Measurements from ENCODE around the gene ABCB10.
"Not testable (repeated sequence)": the region's sequence is repeated elsewhere in the genome, so short reads cannot be mapped to it uniquely, and the experiment has no call there.

ABCB10 gene

GRCh38 chr1:229562686-229563085 lies 4.2 kb upstream of the ABCB10 start:
- Histone ChIP-seq H3K9ac (ENCODE audit: low read depth, low read length, poor library complexity) (no peak overlapping the region), H4K8ac (ENCODE audit: low read depth, low read length) (no peak overlapping the region), H3K4ac (ENCODE audit: low read length) (no peak overlapping the region), H2AK5ac (ENCODE audit: low read depth, low read length) (no peak overlapping the region), H4K91ac (ENCODE audit: low read depth, low read length, poor library complexity) (no peak overlapping the region), H3K14ac (ENCODE audit: low read length) (no peak overlapping the region), H2BK15ac (ENCODE audit: low read length) (no peak overlapping the region), H3K4me3 (ENCODE audit: low read length in 2 of 2) (no peak overlapping the region), H3K18ac (ENCODE audit: low read length) (no peak overlapping the region), H3K36me3 (replicated peaks in 1 of 2; ENCODE audit: control insufficient read depth in 2 of 2, insufficient read depth in 2 of 2, low read length in 2 of 2) (no peaks in the 10 kb centered on the region), H2BK120ac (ENCODE audit: low read depth, low read length) (no peak overlapping the region), H3K23ac (ENCODE audit: low read depth, low read length, poor library complexity) (no peak overlapping the region), H3K27me3 (ENCODE audit: control insufficient read depth in 3 of 3, insufficient read depth in 3 of 3, low read depth in 1 of 3, low read length in 3 of 3) (no peaks in the 10 kb centered on the region), H3K4me1 (ENCODE audit: control insufficient read depth in 2 of 2, insufficient read depth in 1 of 2, low read depth in 1 of 2, low read length in 2 of 2) (peaks cover 0 to 9% of the 10 kb centered on the region in 2 donors), H3K27ac (replicated peaks; ENCODE audit: low read length) (no peak overlapping the region), H2BK12ac (ENCODE audit: low read length) (no peak overlapping the region), H3K4me2 (ENCODE audit: insufficient read depth, low read length, poor library complexity, severe bottlenecking) (no peak overlapping the region), H3K79me1 (ENCODE audit: low read depth, low read length) (no peaks in the 10 kb centered on the region), H2BK5ac (ENCODE audit: low read length) (no peak overlapping the region), H2AFZ (ENCODE audit: low read length) (peak overlapping the region; percentile 35), H3K9me3 (replicated peaks in 1 of 2; ENCODE audit: control insufficient read depth in 2 of 2, insufficient read depth in 1 of 2, low read depth in 1 of 2, low read length in 2 of 2) (no peaks in the 10 kb centered on the region)
- WGBS, 2 donors (ENCODE audit: extremely low coverage in 2 of 2, insufficient read length in 2 of 2, insufficient replicate concordance in 1 of 2), result no CpG with 5 or more reads among the region's 3 CpGs
- DNase-seq (ENCODE audit: low spot score), result no peak

- H2BK15ac ChIP-seq (ENCODE audit: low read length), result no peak overlapping the region
- no peak overlapping the region for H3K18ac ChIP-seq (ENCODE audit: low read length)
- WGBS, 2 donors (ENCODE audit: extremely low coverage in 2 of 2, insufficient read length in 2 of 2, insufficient replicate concordance in 1 of 2), result no CpG with 5 or more reads among the region's 5 CpGs
These were observed 2.6 kb upstream of the ABCB10 start for GRCh38 chr1:229561141-229561540.

GRCh38 chr1:229560124-229560523 lies 1.6 kb upstream of the ABCB10 start:
- H3K23ac ChIP-seq (ENCODE audit: low read depth, low read length, poor library complexity); H3K9me3 ChIP-seq (replicated peaks in 1 of 2; ENCODE audit: control insufficient read depth in 2 of 2, insufficient read depth in 1 of 2, low read depth in 1 of 2, low read length in 2 of 2); DNase-seq (ENCODE audit: low spot score); H3K18ac ChIP-seq (ENCODE audit: low read length); H3K79me1 ChIP-seq (ENCODE audit: low read depth, low read length); H3K14ac ChIP-seq (ENCODE audit: low read length); H3K36me3 ChIP-seq (replicated peaks in 1 of 2; ENCODE audit: control insufficient read depth in 2 of 2, insufficient read depth in 2 of 2, low read length in 2 of 2); H3K4me3 ChIP-seq (ENCODE audit: low read length in 2 of 2); H3K9ac ChIP-seq (ENCODE audit: low read depth, low read length, poor library complexity); H4K8ac ChIP-seq (ENCODE audit: low read depth, low read length); H2BK12ac ChIP-seq (ENCODE audit: low read length); H2AK5ac ChIP-seq (ENCODE audit: low read depth, low read length); H3K27ac ChIP-seq (replicated peaks; ENCODE audit: low read length); H2BK5ac ChIP-seq (ENCODE audit: low read length); H3K4ac ChIP-seq (ENCODE audit: low read length); H3K27me3 ChIP-seq (ENCODE audit: control insufficient read depth in 3 of 3, insufficient read depth in 3 of 3, low read depth in 1 of 3, low read length in 3 of 3); H2BK120ac ChIP-seq (ENCODE audit: low read depth, low read length); H2BK15ac ChIP-seq (ENCODE audit: low read length); H2AFZ ChIP-seq (ENCODE audit: low read length); H4K91ac ChIP-seq (ENCODE audit: low read depth, low read length, poor library complexity); H3K4me2 ChIP-seq (ENCODE audit: insufficient read depth, low read length, poor library complexity, severe bottlenecking): not testable (repeated sequence)
- peaks cover 10 to 12% of the 10 kb centered on the region in 2 donors for H3K4me1 ChIP-seq (ENCODE audit: control insufficient read depth in 2 of 2, insufficient read depth in 1 of 2, low read depth in 1 of 2, low read length in 2 of 2)
- WGBS, 2 donors (ENCODE audit: extremely low coverage in 2 of 2, insufficient read length in 2 of 2, insufficient replicate concordance in 1 of 2), result no CpG with 5 or more reads among the region's 15 CpGs

More at GRCh38 chr1:229561141-229561540, 2.6 kb upstream of the ABCB10 start:
- H4K91ac ChIP-seq (ENCODE audit: low read depth, low read length, poor library complexity), result no peak overlapping the region
- H3K9me3 ChIP-seq (replicated peaks in 1 of 2; ENCODE audit: control insufficient read depth in 2 of 2, insufficient read depth in 1 of 2, low read depth in 1 of 2, low read length in 2 of 2), result no peaks in the 10 kb centered on the region
- peaks cover 10% of the 10 kb centered on the region in 2 donors for H3K4me1 ChIP-seq (ENCODE audit: control insufficient read depth in 2 of 2, insufficient read depth in 1 of 2, low read depth in 1 of 2, low read length in 2 of 2)
- no peak overlapping the region for H4K8ac ChIP-seq (ENCODE audit: low read depth, low read length)
- no peak for DNase-seq (ENCODE audit: low spot score)
- H2AFZ ChIP-seq (ENCODE audit: low read length), result no peak overlapping the region
- H3K79me1 ChIP-seq (ENCODE audit: low read depth, low read length), result no peaks in the 10 kb centered on the region
- H2BK12ac ChIP-seq (ENCODE audit: low read length), result no peak overlapping the region
- no peak overlapping the region for H3K9ac ChIP-seq (ENCODE audit: low read depth, low read length, poor library complexity)
- no peak overlapping the region for H3K4me2 ChIP-seq (ENCODE audit: insufficient read depth, low read length, poor library complexity, severe bottlenecking)
- no peak overlapping the region for H3K27ac ChIP-seq (replicated peaks; ENCODE audit: low read length)
- no peak overlapping the region for H2AK5ac ChIP-seq (ENCODE audit: low read depth, low read length)
- H3K14ac ChIP-seq (ENCODE audit: low read length), result no peak overlapping the region
- H2BK120ac ChIP-seq (ENCODE audit: low read depth, low read length), result no peak overlapping the region
- H3K36me3 ChIP-seq (replicated peaks in 1 of 2; ENCODE audit: control insufficient read depth in 2 of 2, insufficient read depth in 2 of 2, low read length in 2 of 2), result no peaks in the 10 kb centered on the region
- no peak overlapping the region for H3K23ac ChIP-seq (ENCODE audit: low read depth, low read length, poor library complexity)
- H3K27me3 ChIP-seq (ENCODE audit: control insufficient read depth in 3 of 3, insufficient read depth in 3 of 3, low read depth in 1 of 3, low read length in 3 of 3), result no peaks in the 10 kb centered on the region
- H3K4me3 ChIP-seq (ENCODE audit: low read length in 2 of 2), result no peak overlapping the region
- H2BK5ac ChIP-seq (ENCODE audit: low read length), result no peak overlapping the region
- H3K4ac ChIP-seq (ENCODE audit: low read length), result no peak overlapping the region

- H3K27ac ChIP-seq (replicated peaks; ENCODE audit: low read length), result not testable (repeated sequence)
- peak overlapping the region; percentile 89 for H2AFZ ChIP-seq (ENCODE audit: low read length)
These were observed 862 bp upstream of the ABCB10 start for GRCh38 chr1:229559336-229559801.

More at GRCh38 chr1:229559336-229559801, 862 bp upstream of the ABCB10 start:
- H2BK15ac ChIP-seq (ENCODE audit: low read length); H4K91ac ChIP-seq (ENCODE audit: low read depth, low read length, poor library complexity); H3K79me1 ChIP-seq (ENCODE audit: low read depth, low read length); H3K27me3 ChIP-seq (ENCODE audit: control insufficient read depth in 3 of 3, insufficient read depth in 3 of 3, low read depth in 1 of 3, low read length in 3 of 3); H4K8ac ChIP-seq (ENCODE audit: low read depth, low read length); H2BK12ac ChIP-seq (ENCODE audit: low read length); H2BK120ac ChIP-seq (ENCODE audit: low read depth, low read length); H3K18ac ChIP-seq (ENCODE audit: low read length); DNase-seq (ENCODE audit: low spot score); H3K4ac ChIP-seq (ENCODE audit: low read length); H2BK5ac ChIP-seq (ENCODE audit: low read length); H2AK5ac ChIP-seq (ENCODE audit: low read depth, low read length); H3K9me3 ChIP-seq (replicated peaks in 1 of 2; ENCODE audit: control insufficient read depth in 2 of 2, insufficient read depth in 1 of 2, low read depth in 1 of 2, low read length in 2 of 2); H3K36me3 ChIP-seq (replicated peaks in 1 of 2; ENCODE audit: control insufficient read depth in 2 of 2, insufficient read depth in 2 of 2, low read length in 2 of 2); H3K23ac ChIP-seq (ENCODE audit: low read depth, low read length, poor library complexity); H3K14ac ChIP-seq (ENCODE audit: low read length): not testable (repeated sequence)
- Histone ChIP-seq H3K4me2 (ENCODE audit: insufficient read depth, low read length, poor library complexity, severe bottlenecking) (peak overlapping the region; percentile 78), H3K4me1 (ENCODE audit: control insufficient read depth in 2 of 2, insufficient read depth in 1 of 2, low read depth in 1 of 2, low read length in 2 of 2) (peaks cover 10 to 14% of the 10 kb centered on the region in 2 donors), H3K9ac (ENCODE audit: low read depth, low read length, poor library complexity) (peak overlapping the region; percentile 83), H3K4me3 (ENCODE audit: low read length in 2 of 2) (peak overlapping the region; percentile 70 to 76)
- no CpG with 5 or more reads among the region's 20 CpGs for WGBS, 2 donors (ENCODE audit: extremely low coverage in 2 of 2, insufficient read length in 2 of 2, insufficient replicate concordance in 1 of 2)

Data from neuronal stem cell (in vitro differentiated cells).